Measurements from ENCODE around the gene SLC5A4. TPM values are rescaled to one million over a fixed set of nuclear protein-coding genes. Genes with fewer than 3 reads are reported as not detected.

SLC5A4 gene
- total and polyA plus RNA-seq, 2 of the 4 experiments (the other 2 are of a cell fraction), result 0.10 to 0.18 TPM

DNA sequence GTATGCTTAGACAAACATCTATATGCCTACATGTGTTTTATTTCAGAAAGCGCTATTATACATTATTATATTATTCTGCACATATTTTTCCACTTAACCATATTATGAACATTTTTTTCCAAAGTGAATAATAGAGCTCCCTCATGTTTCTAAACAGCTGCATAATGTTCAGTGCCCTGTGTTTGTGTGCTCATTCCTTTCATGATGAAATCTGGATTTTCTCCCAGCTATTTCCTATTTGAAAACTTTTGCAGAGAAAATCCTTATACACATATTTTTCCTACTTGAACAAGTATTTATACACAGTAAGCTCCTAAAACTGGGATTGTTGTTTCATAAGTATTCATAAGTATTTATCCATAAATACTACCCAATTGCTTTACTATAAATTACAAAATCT lies 32.2 kb downstream of the SLC5A4 start:
- Histone ChIP-seq H3K14ac (replicated peaks; ENCODE audit: low read depth, low read length) (no peak overlapping the region), H3K4me3 (ENCODE audit: insufficient read depth, low read depth, low read length) (no peak overlapping the region), H3K9me3 (ENCODE audit: control insufficient read depth, insufficient read depth, low read length) (no peaks in the 10 kb centered on the region), H3K23ac (ENCODE audit: low read depth, low read length) (no peak overlapping the region), H2AFZ (replicated peaks; ENCODE audit: low read length, poor library complexity) (no peak overlapping the region), H3K56ac (ENCODE audit: extremely low read depth, insufficient read depth, low read length) (no peak overlapping the region), H3K79me1 (ENCODE audit: low read depth in 1 of 2, low read length in 2 of 2) (no peaks in the 10 kb centered on the region), H3K4ac (ENCODE audit: low read depth, low read length) (no peak overlapping the region), H4K5ac (ENCODE audit: low read depth, low read length) (no peak overlapping the region), H4K91ac (ENCODE audit: insufficient read depth, low read depth, low read length) (no peak overlapping the region), H3K27ac (ENCODE audit: insufficient read depth, low read length) (no peak overlapping the region), H3K4me2 (ENCODE audit: low read depth, low read length) (no peak overlapping the region), H3K18ac (ENCODE audit: low read depth, low read length) (no peak overlapping the region), H4K8ac (ENCODE audit: low read depth in 2 of 2, low read length in 2 of 2) (no peak overlapping the region), H3K9ac (ENCODE audit: low read depth, low read length) (no peak overlapping the region), H2AK5ac (ENCODE audit: low read depth, low read length) (no peak overlapping the region), H2AK9ac (replicated peaks; ENCODE audit: low read depth, low read length, poor library complexity) (no peak overlapping the region), H2BK120ac (ENCODE audit: low read depth, low read length) (no peak overlapping the region), H3K27me3 (ENCODE audit: control insufficient read depth, insufficient read depth, low read length) (peaks cover 2% of the 10 kb centered on the region; the same call in 1 of the 2 replicates), H3K36me3 (ENCODE audit: control insufficient read depth, insufficient read depth, low read length) (no peaks in the 10 kb centered on the region), H3K9me1 (ENCODE audit: insufficient read depth, low read length) (no peaks in the 10 kb centered on the region), H2BK20ac (ENCODE audit: low read depth, low read length) (no peak overlapping the region), H2BK5ac (ENCODE audit: low read depth, low read length, poor library complexity, severe bottlenecking) (no peak overlapping the region), H2BK15ac (ENCODE audit: low read depth, low read length) (no peak overlapping the region), H4K20me1 (ENCODE audit: insufficient read depth, low read length) (no peaks in the 10 kb centered on the region), H3K4me1 (ENCODE audit: control insufficient read depth, insufficient read depth, low read length) (no peaks in the 10 kb centered on the region)
- POLR2A ChIA-PET (ENCODE audit: unreplicated experiment), result no interaction called here
- intact Hi-C loops (cut with micrococcal nuclease), result no loop called here
- WGBS, 2 experiments (ENCODE audit: extremely low coverage in 2 of 2, insufficient read length in 1 of 2), result no CpG with 5 or more reads among the region's 1 CpG
- no peak for TF ChIP-seq SMC3 (IDR thresholded peaks at IDR 0.05; ENCODE audit: low read depth, low read length)
- no peak for TF ChIP-seq RFX5 (IDR thresholded peaks at IDR 0.05; ENCODE audit: low read depth, low read length)
- no peak for TF ChIP-seq USF2 (IDR thresholded peaks at IDR 0.05; ENCODE audit: low read depth, low read length)
- TF ChIP-seq RAD21 (IDR thresholded peaks at IDR 0.05; ENCODE audit: low read length), result no peak
- no peak for TF ChIP-seq CEBPB (IDR thresholded peaks at IDR 0.05; ENCODE audit: low read depth, low read length)
- TF ChIP-seq FOS (IDR thresholded peaks at IDR 0.05; ENCODE audit: low read depth, low read length), result no peak
- no peak for TF ChIP-seq CHD1 (IDR thresholded peaks at IDR 0.05; ENCODE audit: low read depth, low read length)
- TF ChIP-seq, protein P1, sequence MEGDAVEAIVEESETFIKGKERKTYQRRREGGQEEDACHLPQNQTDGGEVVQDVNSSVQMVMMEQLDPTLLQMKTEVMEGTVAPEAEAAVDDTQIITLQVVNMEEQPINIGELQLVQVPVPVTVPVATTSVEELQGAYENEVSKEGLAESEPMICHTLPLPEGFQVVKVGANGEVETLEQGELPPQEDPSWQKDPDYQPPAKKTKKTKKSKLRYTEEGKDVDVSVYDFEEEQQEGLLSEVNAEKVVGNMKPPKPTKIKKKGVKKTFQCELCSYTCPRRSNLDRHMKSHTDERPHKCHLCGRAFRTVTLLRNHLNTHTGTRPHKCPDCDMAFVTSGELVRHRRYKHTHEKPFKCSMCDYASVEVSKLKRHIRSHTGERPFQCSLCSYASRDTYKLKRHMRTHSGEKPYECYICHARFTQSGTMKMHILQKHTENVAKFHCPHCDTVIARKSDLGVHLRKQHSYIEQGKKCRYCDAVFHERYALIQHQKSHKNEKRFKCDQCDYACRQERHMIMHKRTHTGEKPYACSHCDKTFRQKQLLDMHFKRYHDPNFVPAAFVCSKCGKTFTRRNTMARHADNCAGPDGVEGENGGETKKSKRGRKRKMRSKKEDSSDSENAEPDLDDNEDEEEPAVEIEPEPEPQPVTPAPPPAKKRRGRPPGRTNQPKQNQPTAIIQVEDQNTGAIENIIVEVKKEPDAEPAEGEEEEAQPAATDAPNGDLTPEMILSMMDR (conservative IDR thresholded peaks at IDR 0.05; ENCODE audit: low read depth, low read length), result no peak
- TF ChIP-seq MAFK (IDR thresholded peaks at IDR 0.05; ENCODE audit: low read depth, low read length), result no peak
- TF ChIP-seq ELK1 (IDR thresholded peaks at IDR 0.05; ENCODE audit: borderline replicate concordance, low read depth, low read length), result no peak
- no peak for TF ChIP-seq MXI1 (IDR thresholded peaks at IDR 0.05; ENCODE audit: borderline replicate concordance, low read depth, low read length)
- TF ChIP-seq NFE2L2 (IDR thresholded peaks at IDR 0.05; ENCODE audit: low read depth, low read length), result no peak
- TF ChIP-seq POLR2A (IDR thresholded peaks at IDR 0.05; ENCODE audit: low read depth, low read length), result no peak
- no peak for TF ChIP-seq MAZ (IDR thresholded peaks at IDR 0.05; ENCODE audit: borderline replicate concordance, low read depth, low read length)
- no peak for TF ChIP-seq RCOR1 (IDR thresholded peaks at IDR 0.05; ENCODE audit: insufficient replicate concordance, low read length)
- TF ChIP-seq BHLHE40 (IDR thresholded peaks at IDR 0.05; ENCODE audit: low read depth, low read length), result no peak
- no peak for DNase-seq
- in situ Hi-C loops (cut with MboI; ENCODE audit: low sequenced_read_pairs), result no loop called here
- no peak for ATAC-seq (ENCODE audit: low read depth)
- CTCF ChIA-PET, result no interaction called here
- dilution Hi-C loops (cut with HindIII; ENCODE audit: low sequenced_read_pairs, unreplicated experiment), result no loop called here
- BruUV-seq (replicated peaks), result no TSS peak

Measured in IMR-90 (cell line).